Measurements from ENCODE around the gene KIF20A. TPM values are rescaled to one million over a fixed set of nuclear protein-coding genes. Genes with fewer than 3 reads are reported as not detected.

The KIF20A gene
- polyA plus RNA-seq, 2 donors, result 8.8 to 9.9 TPM

GRCh38 chr5:138234651-138235050 lies 55.7 kb downstream of the KIF20A start:
- H3K27ac ChIP-seq (ENCODE audit: low read depth in 2 of 2, low read length in 1 of 2), result no peak overlapping the region
- no peaks in the 10 kb centered on the region for H3K36me3 ChIP-seq (ENCODE audit: control insufficient read depth in 2 of 2, insufficient read depth in 2 of 2, low read length in 1 of 2)
- no peak overlapping the region for H3K4me3 ChIP-seq (ENCODE audit: low read depth in 1 of 2, low read length in 2 of 2)
- H3K9me3 ChIP-seq (ENCODE audit: control insufficient read depth in 2 of 2, insufficient read depth in 1 of 2, low read depth in 1 of 2, low read length in 1 of 2), result no peaks in the 10 kb centered on the region
- H3K27me3 ChIP-seq (ENCODE audit: control insufficient read depth in 1 of 2, insufficient read depth in 2 of 2, low read length in 2 of 2), result no peaks in the 10 kb centered on the region
- H3K4me1 ChIP-seq (ENCODE audit: control insufficient read depth in 2 of 2, insufficient read depth in 2 of 2, low read length in 1 of 2), result no peaks in the 10 kb centered on the region
- 85 to 94% methylated on average over 2 of the region's 2 CpGs for WGBS, 2 donors

Other genes starting within 250 kb of the KIF20A start
- gene FAM13B, start 146.0 kb upstream of the KIF20A start, polyA plus RNA-seq, result 1 to 10 TPM; 5.0 to 6.3 TPM
- gene WNT8A, start 95.1 kb upstream of the KIF20A start, polyA plus RNA-seq, result not detected
- gene NME5, start 39.7 kb upstream of the KIF20A start, polyA plus RNA-seq, result under 1 TPM; 0.39 to 0.90 TPM
- 10 to 100 TPM; 25.0 to 34.7 TPM for gene BRD8, start 482 bp upstream of the KIF20A start, polyA plus RNA-seq
- 10 to 100 TPM in 1 of 2 donors, 1 to 10 TPM in 1; 9.0 to 14.4 TPM for gene CDC23, start 34.2 kb downstream of the KIF20A start, polyA plus RNA-seq
- gene GFRA3, start 95.5 kb downstream of the KIF20A start, polyA plus RNA-seq, result under 1 TPM; 0.14 to 0.32 TPM
- gene CDC25C, start 152.7 kb downstream of the KIF20A start, polyA plus RNA-seq, result 1 to 10 TPM; 1.0 to 1.6 TPM
- 1 to 10 TPM; 7.4 to 8.7 TPM for gene FAM53C, start 159.2 kb downstream of the KIF20A start, polyA plus RNA-seq
- 10 to 100 TPM; 18.7 to 20.7 TPM for gene KDM3B, start 173.6 kb downstream of the KIF20A start, polyA plus RNA-seq

Measured in esophagus (tissue), 2 donors.